ENCODE measurements around the gene UBE2E2. TPM values are rescaled to one million over a fixed set of nuclear protein-coding genes. Genes with fewer than 3 reads are reported as not detected.

The UBE2E2 gene
- total and polyA plus RNA-seq, 7 experiments from 2014 or later = 2.4 to 28.8 (median 15.3) TPM

DNA sequence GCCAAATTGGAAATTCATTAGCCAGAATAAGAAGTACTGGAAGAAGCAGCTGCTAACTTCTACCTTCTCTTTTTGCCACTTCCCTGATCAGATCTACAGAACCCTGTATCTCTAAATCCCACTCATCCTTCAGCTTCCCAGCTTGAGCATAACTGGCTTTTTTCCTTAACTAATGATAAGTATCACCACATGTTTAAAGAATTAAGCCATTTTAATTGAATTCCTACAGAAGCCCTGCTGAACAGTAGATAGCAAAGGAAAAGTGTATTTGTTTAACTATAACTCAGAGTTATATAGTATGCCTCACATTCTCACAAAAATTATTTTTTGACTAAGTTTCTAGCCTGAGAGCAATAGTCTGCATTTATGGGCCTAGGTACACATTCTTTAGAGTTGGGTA lies 262.4 kb downstream of the UBE2E2 start:
- H3K27ac Mint-ChIP-seq = no peak overlapping the region

GRCh38 chr3:23468203-23468602 lies 265.1 kb downstream of the UBE2E2 start:
- H3K36me3 Mint-ChIP-seq = peaks cover 0 to 15% (median 11%) of the 10 kb centered on the region in 5 donors
- Histone ChIP-seq H3K4me3 (ENCODE audit: low read length) (no peak overlapping the region), H3K27me3 (ENCODE audit: control insufficient read depth in 2 of 2, insufficient read depth in 2 of 2, low read length in 2 of 2) (no peaks in the 10 kb centered on the region), H3K27ac (ENCODE audit: low read depth, low read length) (no peak overlapping the region), H3K4me1 (ENCODE audit: control insufficient read depth in 2 of 2, insufficient read depth in 2 of 2, low read length in 2 of 2) (no peaks in the 10 kb centered on the region), H3K9me3 (ENCODE audit: control insufficient read depth in 2 of 3, low read length in 3 of 3) (no peaks in the 10 kb centered on the region), H3K36me3 (ENCODE audit: control insufficient read depth in 2 of 3, insufficient read depth in 3 of 3, low read length in 3 of 3) (no peaks in the 10 kb centered on the region)
- ATAC-seq (no peak), DNase-seq (no peak)
- ChIA-PET CTCF (no interaction called here), POLR2A (no interaction called here)
- intact Hi-C loops (cut with micrococcal nuclease) = no loop called here
- peaks cover 0 to 1% (median 0%) of the 10 kb centered on the region in 5 donors for H3K27me3 Mint-ChIP-seq
- H3K4me3 Mint-ChIP-seq = no peak overlapping the region
- peaks cover 4 to 24% (median 16%) of the 10 kb centered on the region in 11 donors for H3K9me3 Mint-ChIP-seq
- peaks cover 0 to 3% (median 0%) of the 10 kb centered on the region in 7 donors for H3K4me1 Mint-ChIP-seq
- no peak overlapping the region for H3K27ac Mint-ChIP-seq

More for the DNA sequence above, 262.4 kb downstream of the UBE2E2 start:
- Histone ChIP-seq H3K4me3 (ENCODE audit: low read length) (no peak overlapping the region), H3K27me3 (ENCODE audit: control insufficient read depth in 2 of 2, insufficient read depth in 2 of 2, low read length in 2 of 2) (no peaks in the 10 kb centered on the region), H3K27ac (ENCODE audit: low read depth, low read length) (no peak overlapping the region), H3K9me3 (ENCODE audit: control insufficient read depth in 2 of 3, low read length in 3 of 3) (no peaks in the 10 kb centered on the region), H3K36me3 (ENCODE audit: control insufficient read depth in 2 of 3, insufficient read depth in 3 of 3, low read length in 3 of 3) (no peaks in the 10 kb centered on the region), H3K4me1 (ENCODE audit: control insufficient read depth in 2 of 2, insufficient read depth in 2 of 2, low read length in 2 of 2) (no peaks in the 10 kb centered on the region)
- no peak overlapping the region for H3K4me3 Mint-ChIP-seq
- intact Hi-C loops (cut with micrococcal nuclease) = no loop called here
- peaks cover 0 to 3% (median 0%) of the 10 kb centered on the region in 7 donors for H3K4me1 Mint-ChIP-seq
- peaks cover 0 to 13% (median 10%) of the 10 kb centered on the region in 5 donors for H3K36me3 Mint-ChIP-seq
- ChIA-PET POLR2A (no interaction called here), CTCF (interaction anchor here (0.5 kb wide), 1 partner anchor 58 kb away, joined by 3 read pairs; no protein-coding TSS in a partner anchor)
- DNase-seq = no peak
- H3K9me3 Mint-ChIP-seq = peaks cover 4 to 24% (median 16%) of the 10 kb centered on the region in 11 donors
- H3K27me3 Mint-ChIP-seq = peaks cover 0 to 1% (median 0%) of the 10 kb centered on the region in 5 donors
- no peak for ATAC-seq

DNA sequence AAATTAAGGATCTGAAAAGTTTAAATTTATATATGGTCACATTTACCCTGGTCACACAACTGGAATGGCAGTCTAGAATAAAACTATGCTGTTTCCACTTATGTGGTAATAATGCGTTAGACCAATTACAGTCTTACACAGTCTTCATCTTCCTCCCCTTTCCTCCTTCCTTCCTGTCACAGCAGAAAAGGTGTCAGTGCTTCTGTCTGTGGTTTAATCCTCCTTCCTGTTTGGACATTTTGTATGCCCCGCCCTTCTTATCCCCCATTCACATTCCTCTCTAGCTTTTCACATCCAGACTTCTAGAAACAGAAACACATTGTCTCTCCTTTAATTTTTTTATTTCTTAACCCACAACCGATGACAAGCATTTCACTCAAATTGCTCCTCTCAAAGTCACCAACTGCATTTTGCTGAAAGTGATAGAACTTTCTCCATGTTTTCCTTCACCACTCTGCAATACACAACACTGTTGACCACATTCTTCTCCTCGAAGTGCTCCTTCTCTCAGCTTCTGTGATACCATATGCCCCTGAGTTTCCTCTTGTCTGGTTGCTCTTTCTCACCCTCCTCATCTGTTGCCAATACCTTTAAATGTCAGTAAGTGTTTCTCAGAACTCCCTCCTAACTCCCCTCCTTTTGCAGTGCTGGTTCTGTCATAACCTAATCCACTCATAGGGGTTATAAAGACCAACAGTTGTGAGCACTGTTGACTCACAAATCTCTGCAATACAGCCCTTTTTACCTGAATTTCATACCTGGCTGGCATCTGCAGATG lies 271.6 kb downstream of the UBE2E2 start:
- ATAC-seq (no peak), DNase-seq (peak in 1 of 9 donors; percentile 3)
- CTCF ChIA-PET = no interaction called here
- POLR2A ChIA-PET = no interaction called here
- Histone ChIP-seq H3K27me3 (ENCODE audit: control insufficient read depth in 2 of 2, insufficient read depth in 2 of 2, low read length in 2 of 2) (no peaks in the 10 kb centered on the region), H3K27ac (ENCODE audit: low read depth, low read length) (no peak overlapping the region), H3K36me3 (ENCODE audit: control insufficient read depth in 2 of 3, insufficient read depth in 3 of 3, low read length in 3 of 3) (no peaks in the 10 kb centered on the region), H3K4me3 (ENCODE audit: low read length) (no peak overlapping the region), H3K9me3 (ENCODE audit: control insufficient read depth in 2 of 3, low read length in 3 of 3) (peaks cover 0 to 15% (median 6%) of the 10 kb centered on the region in 3 experiments), H3K4me1 (ENCODE audit: control insufficient read depth in 2 of 2, insufficient read depth in 2 of 2, low read length in 2 of 2) (peaks cover 0 to 6% of the 10 kb centered on the region in 2 donors)
- intact Hi-C loops (cut with micrococcal nuclease) = loop anchor here in 1 of 2 donors (5.0 kb wide), 1 partner anchor 827 kb away; no protein-coding TSS in a partner anchor
- H3K27me3 Mint-ChIP-seq = no peaks in the 10 kb centered on the region
- peaks cover 5 to 39% (median 14%) of the 10 kb centered on the region in 11 donors for H3K9me3 Mint-ChIP-seq
- peaks cover 2 to 21% (median 17%) of the 10 kb centered on the region in 7 donors for H3K4me1 Mint-ChIP-seq
- peak overlapping the region; percentile 1 to 57 (median 24) for H3K27ac Mint-ChIP-seq
- peaks cover 1 to 24% (median 9%) of the 10 kb centered on the region in 5 donors for H3K36me3 Mint-ChIP-seq
- peak overlapping the region; percentile 2 to 56 (median 43) for H3K4me3 Mint-ChIP-seq

GRCh38 chr3:23475446-23475845 lies 272.3 kb downstream of the UBE2E2 start:
- Mint-ChIP-seq H3K36me3 (peaks cover 1 to 24% (median 9%) of the 10 kb centered on the region in 5 donors), H3K4me1 (peaks cover 2 to 21% (median 17%) of the 10 kb centered on the region in 7 donors), H3K27ac (peak overlapping the region in 2 of 9 donors; percentile 1), H3K9me3 (peaks cover 5 to 42% (median 15%) of the 10 kb centered on the region in 11 donors), H3K4me3 (peak overlapping the region in 4 of 10 donors; percentile 42 to 56 (median 50)), H3K27me3 (no peaks in the 10 kb centered on the region)
- DNase-seq = no peak
- POLR2A ChIA-PET = no interaction called here
- CTCF ChIA-PET = no interaction called here
- peaks cover 0 to 20% (median 6%) of the 10 kb centered on the region in 3 experiments for H3K9me3 ChIP-seq (ENCODE audit: control insufficient read depth in 2 of 3, low read length in 3 of 3)
- H3K27me3 ChIP-seq (ENCODE audit: control insufficient read depth in 2 of 2, insufficient read depth in 2 of 2, low read length in 2 of 2) = no peaks in the 10 kb centered on the region
- H3K36me3 ChIP-seq (ENCODE audit: control insufficient read depth in 2 of 3, insufficient read depth in 3 of 3, low read length in 3 of 3) = no peaks in the 10 kb centered on the region
- no peak overlapping the region for H3K27ac ChIP-seq (ENCODE audit: low read depth, low read length)
- no peak for ATAC-seq
- no peak overlapping the region for H3K4me3 ChIP-seq (ENCODE audit: low read length)
- intact Hi-C loops (cut with micrococcal nuclease) = loop anchor here in 1 of 2 donors (5.0 kb wide), 1 partner anchor 828 kb away; no protein-coding TSS in a partner anchor
- peaks cover 0 to 6% of the 10 kb centered on the region in 2 donors for H3K4me1 ChIP-seq (ENCODE audit: control insufficient read depth in 2 of 2, insufficient read depth in 2 of 2, low read length in 2 of 2)

GRCh38 chr3:23479026-23479425 lies 275.9 kb downstream of the UBE2E2 start:
- ChIA-PET POLR2A (no interaction called here), CTCF (no interaction called here)
- Mint-ChIP-seq H3K9me3 (peaks cover 5 to 53% (median 15%) of the 10 kb centered on the region in 11 donors), H3K27me3 (no peaks in the 10 kb centered on the region), H3K27ac (no peak overlapping the region), H3K4me3 (no peak overlapping the region), H3K4me1 (peaks cover 2 to 18% (median 15%) of the 10 kb centered on the region in 7 donors), H3K36me3 (peaks cover 1 to 20% (median 10%) of the 10 kb centered on the region in 5 donors)
- ATAC-seq = no peak
- intact Hi-C loops (cut with micrococcal nuclease) = loop anchor here in 1 of 2 donors (5.0 kb wide), 1 partner anchor 832 kb away; no protein-coding TSS in a partner anchor
- H3K9me3 ChIP-seq (ENCODE audit: control insufficient read depth in 2 of 3, low read length in 3 of 3) = peaks cover 0 to 20% (median 6%) of the 10 kb centered on the region in 3 experiments
- H3K4me3 ChIP-seq (ENCODE audit: low read length) = no peak overlapping the region
- H3K27ac ChIP-seq (ENCODE audit: low read depth, low read length) = no peak overlapping the region
- peaks cover 0 to 6% of the 10 kb centered on the region in 2 donors for H3K4me1 ChIP-seq (ENCODE audit: control insufficient read depth in 2 of 2, insufficient read depth in 2 of 2, low read length in 2 of 2)
- no peaks in the 10 kb centered on the region for H3K36me3 ChIP-seq (ENCODE audit: control insufficient read depth in 2 of 3, insufficient read depth in 3 of 3, low read length in 3 of 3)
- H3K27me3 ChIP-seq (ENCODE audit: control insufficient read depth in 2 of 2, insufficient read depth in 2 of 2, low read length in 2 of 2) = no peaks in the 10 kb centered on the region
- no peak for DNase-seq

- no peak overlapping the region for H3K4me3 Mint-ChIP-seq
- peaks cover 0 to 2% of the 10 kb centered on the region in 2 donors for H3K4me1 ChIP-seq (ENCODE audit: control insufficient read depth in 2 of 2, insufficient read depth in 2 of 2, low read length in 2 of 2)
- intact Hi-C loops (cut with micrococcal nuclease) = loop anchor here in 1 of 2 donors (5.0 kb wide), 1 partner anchor 832 kb away; no protein-coding TSS in a partner anchor
- H3K27me3 ChIP-seq (ENCODE audit: control insufficient read depth in 2 of 2, insufficient read depth in 2 of 2, low read length in 2 of 2) = no peaks in the 10 kb centered on the region
- POLR2A ChIA-PET = no interaction called here
- H3K27ac ChIP-seq (ENCODE audit: low read depth, low read length) = no peak overlapping the region
- H3K9me3 Mint-ChIP-seq = peaks cover 5 to 57% (median 19%) of the 10 kb centered on the region in 11 donors
- no peak overlapping the region for H3K27ac Mint-ChIP-seq
- H3K9me3 ChIP-seq (ENCODE audit: control insufficient read depth in 2 of 3, low read length in 3 of 3) = peaks cover 0 to 20% (median 6%) of the 10 kb centered on the region in 3 experiments
- H3K27me3 Mint-ChIP-seq = no peaks in the 10 kb centered on the region
- no peak overlapping the region for H3K4me3 ChIP-seq (ENCODE audit: low read length)
- ATAC-seq (no peak), DNase-seq (no peak)
- H3K4me1 Mint-ChIP-seq = peaks cover 4 to 12% (median 8%) of the 10 kb centered on the region in 7 donors
- peaks cover 1 to 25% (median 16%) of the 10 kb centered on the region in 5 donors for H3K36me3 Mint-ChIP-seq
- no peaks in the 10 kb centered on the region for H3K36me3 ChIP-seq (ENCODE audit: control insufficient read depth in 2 of 3, insufficient read depth in 3 of 3, low read length in 3 of 3)
- CTCF ChIA-PET = no interaction called here
These were observed 276.6 kb downstream of the UBE2E2 start for GRCh38 chr3:23479615-23480328.
